SK-N-SH treated with all-trans-retinoic acid at 6 μM for 48 hours (cell line): Measurements from ENCODE around the gene PRKACB.

Source experiments
- ARNTL ChIP-seq: fragments of 450-650 bp; formaldehyde crosslinking; IDR thresholded peaks from 2 replicates; pipeline ENCODE4 v1.5.0; 2020; ENCODE audit warnings: low read depth, mild to moderate bottlenecking, moderate library complexity, borderline replicate concordance
- ESRRG ChIP-seq: fragments of 250-450 bp; sonication (Bioruptor Pico); IDR thresholded peaks from 2 replicates; pipeline ENCODE4 v1.6.1; 2021; ENCODE audit warnings: mild to moderate bottlenecking
- PPARA ChIP-seq: fragments of 250-450 bp; sonication (Bioruptor Pico); IDR thresholded peaks from 2 replicates; pipeline ENCODE4 v1.5.0; 2020; ENCODE audit warnings: mild to moderate bottlenecking, borderline replicate concordance
- TCF4 ChIP-seq: fragments of 250-450 bp; sonication (Bioruptor Pico); IDR thresholded peaks from 2 replicates; pipeline ENCODE4 v1.8.0; 2021; ENCODE audit warnings: mild to moderate bottlenecking, moderate library complexity, borderline replicate concordance
- TOX ChIP-seq: fragments of 250-450 bp; sonication (Bioruptor Pico); IDR thresholded peaks from 2 replicates; pipeline ENCODE4 v1.8.0; 2021; ENCODE audit warnings: mild to moderate bottlenecking, moderate library complexity, borderline replicate concordance
- ZFP3 ChIP-seq: fragments of 250-450 bp; sonication (Bioruptor Pico); IDR thresholded peaks from 2 replicates; pipeline ENCODE4 v1.5.0; 2020; ENCODE audit warnings: mild to moderate bottlenecking, moderate library complexity
- ZFP30 ChIP-seq: fragments of 450-650 bp; formaldehyde crosslinking; IDR thresholded peaks from 2 replicates; pipeline ENCODE4 v1.5.0; 2022; ENCODE audit warnings: mild to moderate bottlenecking, moderate library complexity
- TF ChIP-seq, protein P1 (sequence below): fragments of 250-450 bp; sonication (Bioruptor Pico); IDR thresholded peaks from 2 replicates; pipeline ENCODE4 v1.8.0; 2021; ENCODE audit warnings: low read depth, mild to moderate bottlenecking, moderate library complexity, borderline replicate concordance
- TF ChIP-seq, protein P2 (sequence below): fragments of 250-450 bp; sonication (Bioruptor Pico); IDR thresholded peaks from 2 replicates; pipeline ENCODE4 v1.5.0; 2020; ENCODE audit warnings: mild to moderate bottlenecking, moderate library complexity
- TF ChIP-seq, protein P3 (sequence below): fragments of 250-450 bp; sonication (Bioruptor Pico); IDR thresholded peaks from 2 replicates; pipeline ENCODE4 v1.5.1; 2021; ENCODE audit warnings: mild to moderate bottlenecking, moderate library complexity
- TF ChIP-seq, protein P4 (sequence below): fragments of 250-450 bp; sonication (Bioruptor Pico); IDR thresholded peaks from 2 replicates; pipeline ENCODE4 v1.5.1; 2020; ENCODE audit warnings: low read depth, mild to moderate bottlenecking, moderate library complexity
- TF ChIP-seq, protein P5 (sequence below): fragments of 250-450 bp; sonication (Bioruptor Pico); IDR thresholded peaks from 2 replicates; pipeline ENCODE4 v1.8.0; 2020; ENCODE audit warnings: mild to moderate bottlenecking, moderate library complexity, borderline replicate concordance

DNA sequence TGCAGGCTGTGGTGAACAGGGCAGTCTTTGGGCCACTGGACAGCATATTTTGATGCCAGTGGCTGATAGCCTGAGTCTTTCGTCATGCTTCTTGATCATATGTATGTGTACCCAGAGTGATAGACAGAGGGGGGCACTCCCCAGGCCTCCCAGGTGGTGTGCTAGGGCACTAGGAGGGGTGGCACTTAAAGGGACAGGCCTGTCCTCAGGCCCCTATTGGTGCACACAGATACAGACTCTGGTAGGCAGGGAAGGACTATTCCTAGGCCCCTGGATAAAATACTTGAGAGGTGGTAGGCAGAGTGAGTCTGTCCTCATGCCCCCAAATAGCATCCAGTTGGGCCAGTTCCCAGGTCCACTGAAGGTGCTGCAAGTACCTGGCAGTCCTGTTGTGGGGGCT, 80.8 kb downstream of the PRKACB start:
- TF ChIP-seq ARNTL (CRISPR knock-in tag) (no peak), PPARA (CRISPR knock-in tag) (no peak), ESRRG (CRISPR knock-in tag) (no peak), TOX (CRISPR knock-in tag) (no peak), TCF4 (CRISPR knock-in tag) (no peak), ZFP3 (no peak), ZFP30 (CRISPR knock-in tag) (no peak)
- TF ChIP-seq, protein P1, sequence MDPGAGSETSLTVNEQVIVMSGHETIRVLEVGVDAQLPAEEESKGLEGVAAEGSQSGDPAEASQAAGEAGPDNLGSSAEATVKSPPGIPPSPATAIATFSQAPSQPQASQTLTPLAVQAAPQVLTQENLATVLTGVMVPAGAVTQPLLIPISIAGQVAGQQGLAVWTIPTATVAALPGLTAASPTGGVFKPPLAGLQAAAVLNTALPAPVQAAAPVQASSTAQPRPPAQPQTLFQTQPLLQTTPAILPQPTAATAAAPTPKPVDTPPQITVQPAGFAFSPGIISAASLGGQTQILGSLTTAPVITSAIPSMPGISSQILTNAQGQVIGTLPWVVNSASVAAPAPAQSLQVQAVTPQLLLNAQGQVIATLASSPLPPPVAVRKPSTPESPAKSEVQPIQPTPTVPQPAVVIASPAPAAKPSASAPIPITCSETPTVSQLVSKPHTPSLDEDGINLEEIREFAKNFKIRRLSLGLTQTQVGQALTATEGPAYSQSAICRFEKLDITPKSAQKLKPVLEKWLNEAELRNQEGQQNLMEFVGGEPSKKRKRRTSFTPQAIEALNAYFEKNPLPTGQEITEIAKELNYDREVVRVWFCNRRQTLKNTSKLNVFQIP (CRISPR knock-in tag): no peak
- TF ChIP-seq, protein P2, sequence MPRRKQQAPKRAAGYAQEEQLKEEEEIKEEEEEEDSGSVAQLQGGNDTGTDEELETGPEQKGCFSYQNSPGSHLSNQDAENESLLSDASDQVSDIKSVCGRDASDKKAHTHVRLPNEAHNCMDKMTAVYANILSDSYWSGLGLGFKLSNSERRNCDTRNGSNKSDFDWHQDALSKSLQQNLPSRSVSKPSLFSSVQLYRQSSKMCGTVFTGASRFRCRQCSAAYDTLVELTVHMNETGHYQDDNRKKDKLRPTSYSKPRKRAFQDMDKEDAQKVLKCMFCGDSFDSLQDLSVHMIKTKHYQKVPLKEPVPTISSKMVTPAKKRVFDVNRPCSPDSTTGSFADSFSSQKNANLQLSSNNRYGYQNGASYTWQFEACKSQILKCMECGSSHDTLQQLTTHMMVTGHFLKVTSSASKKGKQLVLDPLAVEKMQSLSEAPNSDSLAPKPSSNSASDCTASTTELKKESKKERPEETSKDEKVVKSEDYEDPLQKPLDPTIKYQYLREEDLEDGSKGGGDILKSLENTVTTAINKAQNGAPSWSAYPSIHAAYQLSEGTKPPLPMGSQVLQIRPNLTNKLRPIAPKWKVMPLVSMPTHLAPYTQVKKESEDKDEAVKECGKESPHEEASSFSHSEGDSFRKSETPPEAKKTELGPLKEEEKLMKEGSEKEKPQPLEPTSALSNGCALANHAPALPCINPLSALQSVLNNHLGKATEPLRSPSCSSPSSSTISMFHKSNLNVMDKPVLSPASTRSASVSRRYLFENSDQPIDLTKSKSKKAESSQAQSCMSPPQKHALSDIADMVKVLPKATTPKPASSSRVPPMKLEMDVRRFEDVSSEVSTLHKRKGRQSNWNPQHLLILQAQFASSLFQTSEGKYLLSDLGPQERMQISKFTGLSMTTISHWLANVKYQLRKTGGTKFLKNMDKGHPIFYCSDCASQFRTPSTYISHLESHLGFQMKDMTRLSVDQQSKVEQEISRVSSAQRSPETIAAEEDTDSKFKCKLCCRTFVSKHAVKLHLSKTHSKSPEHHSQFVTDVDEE: no peak
- TF ChIP-seq, protein P3, sequence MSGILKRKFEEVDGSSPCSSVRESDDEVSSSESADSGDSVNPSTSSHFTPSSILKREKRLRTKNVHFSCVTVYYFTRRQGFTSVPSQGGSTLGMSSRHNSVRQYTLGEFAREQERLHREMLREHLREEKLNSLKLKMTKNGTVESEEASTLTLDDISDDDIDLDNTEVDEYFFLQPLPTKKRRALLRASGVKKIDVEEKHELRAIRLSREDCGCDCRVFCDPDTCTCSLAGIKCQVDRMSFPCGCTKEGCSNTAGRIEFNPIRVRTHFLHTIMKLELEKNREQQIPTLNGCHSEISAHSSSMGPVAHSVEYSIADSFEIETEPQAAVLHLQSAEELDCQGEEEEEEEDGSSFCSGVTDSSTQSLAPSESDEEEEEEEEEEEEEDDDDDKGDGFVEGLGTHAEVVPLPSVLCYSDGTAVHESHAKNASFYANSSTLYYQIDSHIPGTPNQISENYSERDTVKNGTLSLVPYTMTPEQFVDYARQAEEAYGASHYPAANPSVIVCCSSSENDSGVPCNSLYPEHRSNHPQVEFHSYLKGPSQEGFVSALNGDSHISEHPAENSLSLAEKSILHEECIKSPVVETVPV (CRISPR knock-in tag): no peak
- TF ChIP-seq, protein P4, sequence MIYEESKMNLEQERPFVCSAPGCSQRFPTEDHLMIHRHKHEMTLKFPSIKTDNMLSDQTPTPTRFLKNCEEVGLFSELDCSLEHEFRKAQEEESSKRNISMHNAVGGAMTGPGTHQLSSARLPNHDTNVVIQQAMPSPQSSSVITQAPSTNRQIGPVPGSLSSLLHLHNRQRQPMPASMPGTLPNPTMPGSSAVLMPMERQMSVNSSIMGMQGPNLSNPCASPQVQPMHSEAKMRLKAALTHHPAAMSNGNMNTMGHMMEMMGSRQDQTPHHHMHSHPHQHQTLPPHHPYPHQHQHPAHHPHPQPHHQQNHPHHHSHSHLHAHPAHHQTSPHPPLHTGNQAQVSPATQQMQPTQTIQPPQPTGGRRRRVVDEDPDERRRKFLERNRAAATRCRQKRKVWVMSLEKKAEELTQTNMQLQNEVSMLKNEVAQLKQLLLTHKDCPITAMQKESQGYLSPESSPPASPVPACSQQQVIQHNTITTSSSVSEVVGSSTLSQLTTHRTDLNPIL: no peak
- TF ChIP-seq, protein P5, sequence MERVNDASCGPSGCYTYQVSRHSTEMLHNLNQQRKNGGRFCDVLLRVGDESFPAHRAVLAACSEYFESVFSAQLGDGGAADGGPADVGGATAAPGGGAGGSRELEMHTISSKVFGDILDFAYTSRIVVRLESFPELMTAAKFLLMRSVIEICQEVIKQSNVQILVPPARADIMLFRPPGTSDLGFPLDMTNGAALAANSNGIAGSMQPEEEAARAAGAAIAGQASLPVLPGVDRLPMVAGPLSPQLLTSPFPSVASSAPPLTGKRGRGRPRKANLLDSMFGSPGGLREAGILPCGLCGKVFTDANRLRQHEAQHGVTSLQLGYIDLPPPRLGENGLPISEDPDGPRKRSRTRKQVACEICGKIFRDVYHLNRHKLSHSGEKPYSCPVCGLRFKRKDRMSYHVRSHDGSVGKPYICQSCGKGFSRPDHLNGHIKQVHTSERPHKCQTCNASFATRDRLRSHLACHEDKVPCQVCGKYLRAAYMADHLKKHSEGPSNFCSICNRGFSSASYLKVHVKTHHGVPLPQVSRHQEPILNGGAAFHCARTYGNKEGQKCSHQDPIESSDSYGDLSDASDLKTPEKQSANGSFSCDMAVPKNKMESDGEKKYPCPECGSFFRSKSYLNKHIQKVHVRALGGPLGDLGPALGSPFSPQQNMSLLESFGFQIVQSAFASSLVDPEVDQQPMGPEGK: no peak
